Fibroblast of peridontal ligament (primary cell): ENCODE data around the gene TMEM126A.
"Not testable (repeated sequence)": the region's sequence is repeated elsewhere in the genome, so short reads cannot be mapped to it uniquely, and the experiment has no call there.

Source experiments
- DNase-seq: peaks from one replicate; pipeline ENCODE4 v3.0.0-alpha.2; 2010; ENCODE audit errors: extremely low read depth

TMEM126A gene

GRCh38 chr11:85658180-85658579 is 10.4 kb downstream of the TMEM126A start:
- no peak for DNase-seq

GRCh38 chr11:85661972-85662664 is 14.4 kb downstream of the TMEM126A start:
- peak; percentile 61 for DNase-seq

- DNase-seq: no peak
Observed at GRCh38 chr11:85663080-85663752, 15.4 kb downstream of the TMEM126A start.

GRCh38 chr11:85663753-85664614 is 16.2 kb downstream of the TMEM126A start:
- DNase-seq: peak; percentile 42

GRCh38 chr11:85664615-85665481 is 17.1 kb downstream of the TMEM126A start, which contains the start of gene CREBZF:
Gene CREBZF (minus strand): TSS chr11:85665129. CDS start chr11:85664875, 254 bp downstream.
- peak; percentile 95 for DNase-seq

GRCh38 chr11:85665733-85666132 is 18.0 kb downstream of the TMEM126A start:
- peak; percentile 47 for DNase-seq

GRCh38 chr11:85666687-85667086 is 18.9 kb downstream of the TMEM126A start:
- DNase-seq: no peak

- DNase-seq: no peak
Observed at GRCh38 chr11:85668157-85668556, 20.4 kb downstream of the TMEM126A start.

GRCh38 chr11:85670949-85671663 is 23.3 kb downstream of the TMEM126A start:
- DNase-seq: not testable (repeated sequence)

GRCh38 chr11:85672105-85672902 is 24.5 kb downstream of the TMEM126A start:
- no peak for DNase-seq

GRCh38 chr11:85673393-85673792 is 25.6 kb downstream of the TMEM126A start:
- DNase-seq: no peak

- DNase-seq: no peak
Observed at GRCh38 chr11:85679576-85679975, 31.8 kb downstream of the TMEM126A start.

- no peak for DNase-seq
Observed at GRCh38 chr11:85680897-85681296, 33.1 kb downstream of the TMEM126A start.

- peak; percentile 57 for DNase-seq
Observed at GRCh38 chr11:85682330-85683305, 34.9 kb downstream of the TMEM126A start.

- no peak for DNase-seq
Observed at GRCh38 chr11:85685125-85685819, 37.5 kb downstream of the TMEM126A start.

GRCh38 chr11:85685820-85686459 is 38.2 kb downstream of the TMEM126A start, which contains the start of gene CCDC89:
Gene CCDC89 (minus strand): TSS chr11:85686195. CDS start chr11:85686130, 65 bp downstream.
- DNase-seq: peak; percentile 96

GRCh38 chr11:85694385-85694980 is 46.7 kb downstream of the TMEM126A start:
- peak; percentile 80 for DNase-seq
